Tibial nerve (tissue), 4 donors: ENCODE data around the gene TNFRSF12A.

Experiments used
- EP300 ChIP-seq, 2 donors: sonication (generic); formaldehyde crosslinking; IDR thresholded peaks; one replicate each; pipeline ENCODE4 v1.6.1; 2017; ENCODE audit warnings: antibody characterized with exemption in 2 of 2, mild to moderate bottlenecking in 1 of 2
- POLR2A ChIP-seq, 2 donors: fragments of 450-650 bp; IDR thresholded peaks; one replicate each; pipeline ENCODE4 v1.6.1; 2017; ENCODE audit warnings: antibody characterized with exemption in 2 of 2, mild to moderate bottlenecking in 2 of 2, moderate library complexity in 2 of 2
- TF ChIP-seq, protein P1 (sequence below), 5 experiments: fragments of 200-600 bp in 3 of 5; fragments of 450-650 bp in 2 of 5; sonication (generic) in 3 of 5; IDR thresholded peaks; one replicate each; pipeline ENCODE4 v1.5.1; 2016 to 2019; ENCODE audit warnings: antibody characterized with exemption in 5 of 5, mild to moderate bottlenecking in 3 of 5, moderate library complexity in 2 of 5

DNA sequence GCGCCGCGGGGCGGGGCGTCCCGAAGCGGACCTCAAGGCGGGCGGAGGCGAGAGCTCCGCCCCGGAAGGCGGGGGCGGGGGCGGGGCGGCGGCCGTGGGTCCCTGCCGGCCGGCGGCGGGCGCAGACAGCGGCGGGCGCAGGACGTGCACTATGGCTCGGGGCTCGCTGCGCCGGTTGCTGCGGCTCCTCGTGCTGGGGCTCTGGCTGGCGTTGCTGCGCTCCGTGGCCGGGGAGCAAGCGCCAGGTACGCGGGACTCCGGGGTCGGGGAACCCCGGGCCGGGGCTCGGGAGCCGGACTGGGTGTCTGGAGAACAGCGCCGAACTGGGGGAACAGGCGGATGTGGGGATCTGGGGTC, at the start of gene TNFRSF12A:
- TF ChIP-seq, protein P1, sequence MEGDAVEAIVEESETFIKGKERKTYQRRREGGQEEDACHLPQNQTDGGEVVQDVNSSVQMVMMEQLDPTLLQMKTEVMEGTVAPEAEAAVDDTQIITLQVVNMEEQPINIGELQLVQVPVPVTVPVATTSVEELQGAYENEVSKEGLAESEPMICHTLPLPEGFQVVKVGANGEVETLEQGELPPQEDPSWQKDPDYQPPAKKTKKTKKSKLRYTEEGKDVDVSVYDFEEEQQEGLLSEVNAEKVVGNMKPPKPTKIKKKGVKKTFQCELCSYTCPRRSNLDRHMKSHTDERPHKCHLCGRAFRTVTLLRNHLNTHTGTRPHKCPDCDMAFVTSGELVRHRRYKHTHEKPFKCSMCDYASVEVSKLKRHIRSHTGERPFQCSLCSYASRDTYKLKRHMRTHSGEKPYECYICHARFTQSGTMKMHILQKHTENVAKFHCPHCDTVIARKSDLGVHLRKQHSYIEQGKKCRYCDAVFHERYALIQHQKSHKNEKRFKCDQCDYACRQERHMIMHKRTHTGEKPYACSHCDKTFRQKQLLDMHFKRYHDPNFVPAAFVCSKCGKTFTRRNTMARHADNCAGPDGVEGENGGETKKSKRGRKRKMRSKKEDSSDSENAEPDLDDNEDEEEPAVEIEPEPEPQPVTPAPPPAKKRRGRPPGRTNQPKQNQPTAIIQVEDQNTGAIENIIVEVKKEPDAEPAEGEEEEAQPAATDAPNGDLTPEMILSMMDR (IDR thresholded peaks at IDR 0.05) = peak in 2 of 5 experiments; percentile 44 to 45
- TF ChIP-seq POLR2A (IDR thresholded peaks at IDR 0.05) (peak; percentile 75 to 82), EP300 (IDR thresholded peaks at IDR 0.05) (no peak)
